SK-N-SH treated with all-trans-retinoic acid at 6 μM for 48 hours (cell line): ENCODE data around the gene DOLK.

Experiments
- ATAC-seq: fragments of 200-7000 bp; cut with Tn5 transposase; 3 replicates; pipeline ENCODE4 v1.9.1; 2020; ENCODE audit warnings: mild to moderate bottlenecking, moderate library complexity
- ARNTL ChIP-seq: fragments of 450-650 bp; formaldehyde crosslinking; IDR thresholded peaks from 2 replicates; pipeline ENCODE4 v1.5.0; 2020; ENCODE audit warnings: low read depth, mild to moderate bottlenecking, moderate library complexity, borderline replicate concordance
- BACH2 ChIP-seq: fragments of 250-450 bp; sonication (Bioruptor Pico); IDR thresholded peaks from 2 replicates; pipeline ENCODE4 v1.9.0; 2021; ENCODE audit warnings: mild to moderate bottlenecking, borderline replicate concordance
- CREB5 ChIP-seq: fragments of 250-450 bp; sonication (Bioruptor Pico); IDR thresholded peaks from 2 replicates; pipeline ENCODE4 v1.5.1; 2020; ENCODE audit warnings: low read depth, mild to moderate bottlenecking, moderate library complexity
- CSDC2 ChIP-seq: fragments of 250-450 bp; sonication (Bioruptor Pico); IDR thresholded peaks from 2 replicates; pipeline ENCODE4 v1.5.0; 2020; ENCODE audit warnings: mild to moderate bottlenecking, moderate library complexity
- CSRNP3 ChIP-seq: fragments of 250-450 bp; sonication (Bioruptor Pico); IDR thresholded peaks from 2 replicates; pipeline ENCODE4 v1.5.1; 2021; ENCODE audit warnings: mild to moderate bottlenecking, moderate library complexity
- ESRRG ChIP-seq: fragments of 250-450 bp; sonication (Bioruptor Pico); IDR thresholded peaks from 2 replicates; pipeline ENCODE4 v1.6.1; 2021; ENCODE audit warnings: mild to moderate bottlenecking
- ISL1 ChIP-seq: fragments of 250-450 bp; sonication (Bioruptor Pico); IDR thresholded peaks from 2 replicates; pipeline ENCODE4 v2.1.2; 2022; ENCODE audit warnings: mild to moderate bottlenecking, moderate library complexity
- OSR1 ChIP-seq: fragments of 250-450 bp; sonication (Bioruptor Pico); IDR thresholded peaks from 2 replicates; pipeline ENCODE4 v1.8.0; 2022; ENCODE audit warnings: moderate library complexity, mild to moderate bottlenecking, inconsistent platforms
- POU6F1 ChIP-seq: fragments of 250-450 bp; sonication (Bioruptor Pico); IDR thresholded peaks from 2 replicates; pipeline ENCODE4 v1.8.0; 2021; ENCODE audit warnings: low read depth, mild to moderate bottlenecking, moderate library complexity, borderline replicate concordance
- PPARA ChIP-seq: fragments of 250-450 bp; sonication (Bioruptor Pico); IDR thresholded peaks from 2 replicates; pipeline ENCODE4 v1.5.0; 2020; ENCODE audit warnings: mild to moderate bottlenecking, borderline replicate concordance
- RARB ChIP-seq: fragments of 250-450 bp; sonication (Bioruptor Pico); IDR thresholded peaks from 2 replicates; pipeline ENCODE4 v1.8.0; 2021; ENCODE audit warnings: mild to moderate bottlenecking, moderate library complexity
- TCF4 ChIP-seq: fragments of 250-450 bp; sonication (Bioruptor Pico); IDR thresholded peaks from 2 replicates; pipeline ENCODE4 v1.8.0; 2021; ENCODE audit warnings: mild to moderate bottlenecking, moderate library complexity, borderline replicate concordance
- TOX ChIP-seq: fragments of 250-450 bp; sonication (Bioruptor Pico); IDR thresholded peaks from 2 replicates; pipeline ENCODE4 v1.8.0; 2021; ENCODE audit warnings: mild to moderate bottlenecking, moderate library complexity, borderline replicate concordance
- ZC3H10 ChIP-seq: fragments of 250-450 bp; sonication (Bioruptor Pico); IDR thresholded peaks from 2 replicates; pipeline ENCODE4 v1.5.1; 2021; ENCODE audit warnings: mild to moderate bottlenecking, moderate library complexity
- ZFP3 ChIP-seq: fragments of 250-450 bp; sonication (Bioruptor Pico); IDR thresholded peaks from 2 replicates; pipeline ENCODE4 v1.5.0; 2020; ENCODE audit warnings: mild to moderate bottlenecking, moderate library complexity
- ZNF565 ChIP-seq: fragments of 450-650 bp; formaldehyde crosslinking; conservative IDR thresholded peaks from 2 replicates; pipeline ENCODE4 v1.5.0; 2020; ENCODE audit warnings: low read depth, mild to moderate bottlenecking, moderate library complexity
- ZNF70 ChIP-seq: fragments of 450-650 bp; formaldehyde crosslinking; IDR thresholded peaks from 2 replicates; pipeline ENCODE4 v1.5.0; 2020; ENCODE audit warnings: mild to moderate bottlenecking, moderate library complexity
- ZNF8 ChIP-seq: fragments of 450-650 bp; formaldehyde crosslinking; IDR thresholded peaks from 2 replicates; pipeline ENCODE4 v1.5.0; 2020; ENCODE audit warnings: mild to moderate bottlenecking, moderate library complexity
- TF ChIP-seq, protein P1 (sequence below): fragments of 250-450 bp; sonication (Bioruptor Pico); IDR thresholded peaks from 2 replicates; pipeline ENCODE4 v1.5.0; 2020; ENCODE audit warnings: mild to moderate bottlenecking, moderate library complexity

The DOLK gene

GRCh38 chr9:128909859-128910258 is 37.5 kb downstream of the DOLK start:
- TF ChIP-seq CSRNP3 (CRISPR knock-in tag) (no peak), ESRRG (CRISPR knock-in tag) (no peak), ZNF8 (CRISPR knock-in tag) (no peak), ZC3H10 (CRISPR knock-in tag) (no peak), CREB5 (CRISPR knock-in tag) (no peak), TOX (CRISPR knock-in tag) (no peak), ARNTL (no peak), POU6F1 (CRISPR knock-in tag) (no peak), BACH2 (CRISPR knock-in tag) (no peak), CSDC2 (CRISPR knock-in tag) (no peak), OSR1 (CRISPR knock-in tag) (no peak), TCF4 (no peak)
- TF ChIP-seq, protein P1, sequence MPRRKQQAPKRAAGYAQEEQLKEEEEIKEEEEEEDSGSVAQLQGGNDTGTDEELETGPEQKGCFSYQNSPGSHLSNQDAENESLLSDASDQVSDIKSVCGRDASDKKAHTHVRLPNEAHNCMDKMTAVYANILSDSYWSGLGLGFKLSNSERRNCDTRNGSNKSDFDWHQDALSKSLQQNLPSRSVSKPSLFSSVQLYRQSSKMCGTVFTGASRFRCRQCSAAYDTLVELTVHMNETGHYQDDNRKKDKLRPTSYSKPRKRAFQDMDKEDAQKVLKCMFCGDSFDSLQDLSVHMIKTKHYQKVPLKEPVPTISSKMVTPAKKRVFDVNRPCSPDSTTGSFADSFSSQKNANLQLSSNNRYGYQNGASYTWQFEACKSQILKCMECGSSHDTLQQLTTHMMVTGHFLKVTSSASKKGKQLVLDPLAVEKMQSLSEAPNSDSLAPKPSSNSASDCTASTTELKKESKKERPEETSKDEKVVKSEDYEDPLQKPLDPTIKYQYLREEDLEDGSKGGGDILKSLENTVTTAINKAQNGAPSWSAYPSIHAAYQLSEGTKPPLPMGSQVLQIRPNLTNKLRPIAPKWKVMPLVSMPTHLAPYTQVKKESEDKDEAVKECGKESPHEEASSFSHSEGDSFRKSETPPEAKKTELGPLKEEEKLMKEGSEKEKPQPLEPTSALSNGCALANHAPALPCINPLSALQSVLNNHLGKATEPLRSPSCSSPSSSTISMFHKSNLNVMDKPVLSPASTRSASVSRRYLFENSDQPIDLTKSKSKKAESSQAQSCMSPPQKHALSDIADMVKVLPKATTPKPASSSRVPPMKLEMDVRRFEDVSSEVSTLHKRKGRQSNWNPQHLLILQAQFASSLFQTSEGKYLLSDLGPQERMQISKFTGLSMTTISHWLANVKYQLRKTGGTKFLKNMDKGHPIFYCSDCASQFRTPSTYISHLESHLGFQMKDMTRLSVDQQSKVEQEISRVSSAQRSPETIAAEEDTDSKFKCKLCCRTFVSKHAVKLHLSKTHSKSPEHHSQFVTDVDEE (CRISPR knock-in tag): no peak
- TF ChIP-seq, all 23 proteins: peak for 0
- ATAC-seq: no peak

DNA sequence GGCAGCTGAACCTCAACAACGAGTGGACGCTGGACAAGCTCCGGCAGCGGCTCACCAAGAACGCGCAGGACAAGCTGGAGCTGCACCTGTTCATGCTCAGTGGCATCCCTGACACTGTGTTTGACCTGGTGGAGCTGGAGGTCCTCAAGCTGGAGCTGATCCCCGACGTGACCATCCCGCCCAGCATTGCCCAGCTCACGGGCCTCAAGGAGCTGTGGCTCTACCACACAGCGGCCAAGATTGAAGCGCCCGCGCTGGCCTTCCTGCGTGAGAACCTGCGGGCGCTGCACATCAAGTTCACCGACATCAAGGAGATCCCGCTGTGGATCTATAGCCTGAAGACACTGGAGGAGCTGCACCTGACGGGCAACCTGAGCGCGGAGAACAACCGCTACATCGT is 39.0 kb downstream of the DOLK start:
- ATAC-seq: no peak
- TF ChIP-seq CREB5 (CRISPR knock-in tag) (no peak), BACH2 (CRISPR knock-in tag) (no peak), ARNTL (no peak), ZNF70 (CRISPR knock-in tag) (no peak), PPARA (CRISPR knock-in tag) (no peak), ZFP3 (CRISPR knock-in tag) (no peak), ISL1 (CRISPR knock-in tag) (no peak), CSDC2 (CRISPR knock-in tag) (no peak), RARB (CRISPR knock-in tag) (no peak), TOX (CRISPR knock-in tag) (no peak), ZNF565 (CRISPR knock-in tag) (no peak)
- TF ChIP-seq, protein P1 (CRISPR knock-in tag): no peak
